ENCODE measurements around the gene MMAA. TPM values are rescaled to one million over a fixed set of nuclear protein-coding genes. Genes with fewer than 3 reads are reported as not detected.

MMAA gene
- total RNA-seq, 2 donors from 2014 or later: 3.0 to 3.8 TPM

GRCh38 chr4:145589916-145590702 is 29.1 kb upstream of the MMAA start:
- H3K27me3 ChIP-seq (replicated peaks; ENCODE audit: insufficient read depth): no peaks in the 10 kb centered on the region
- H3K27ac ChIP-seq: no peak overlapping the region
- no peaks in the 10 kb centered on the region for H3K9me3 ChIP-seq
- no peaks in the 10 kb centered on the region for H3K4me1 ChIP-seq (ENCODE audit: control insufficient read depth in 1 of 2, low read depth in 2 of 2)
- no peak for TF ChIP-seq CTCF (IDR thresholded peaks at IDR 0.05)
- no peak for ATAC-seq (ENCODE audit: insufficient number of reproducible peaks, low FRiP score, low read depth)
- no peak overlapping the region for H3K4me3 ChIP-seq
- H3K36me3 ChIP-seq: no peaks in the 10 kb centered on the region
- DNase-seq (ENCODE audit: low spot score): no peak

GRCh38 chr4:145602129-145602760 is 16.9 kb upstream of the MMAA start:
- no peaks in the 10 kb centered on the region for H3K4me1 ChIP-seq (ENCODE audit: control insufficient read depth in 1 of 2, low read depth in 2 of 2)
- H3K27ac ChIP-seq: no peak overlapping the region
- no peaks in the 10 kb centered on the region for H3K36me3 ChIP-seq
- ATAC-seq (ENCODE audit: insufficient number of reproducible peaks, low FRiP score, low read depth) (no peak), DNase-seq (ENCODE audit: low spot score) (no peak)
- TF ChIP-seq CTCF (IDR thresholded peaks at IDR 0.05): no peak
- H3K4me3 ChIP-seq: no peak overlapping the region
- H3K27me3 ChIP-seq (replicated peaks; ENCODE audit: insufficient read depth): no peaks in the 10 kb centered on the region
- H3K9me3 ChIP-seq: peaks cover 12% of the 10 kb centered on the region

- ATAC-seq (ENCODE audit: insufficient number of reproducible peaks, low FRiP score, low read depth): no peak
- Histone ChIP-seq H3K36me3 (no peaks in the 10 kb centered on the region), H3K9me3 (peaks cover 12% of the 10 kb centered on the region), H3K4me1 (ENCODE audit: control insufficient read depth in 1 of 2, low read depth in 2 of 2) (no peaks in the 10 kb centered on the region), H3K4me3 (no peak overlapping the region), H3K27me3 (replicated peaks; ENCODE audit: insufficient read depth) (no peaks in the 10 kb centered on the region), H3K27ac (no peak overlapping the region)
- no peak for TF ChIP-seq CTCF (IDR thresholded peaks at IDR 0.05)
- no peak for DNase-seq (ENCODE audit: low spot score)
These were observed 13.2 kb upstream of the MMAA start for GRCh38 chr4:145605941-145606340.

- no peak for ATAC-seq (ENCODE audit: insufficient number of reproducible peaks, low FRiP score, low read depth)
- DNase-seq (ENCODE audit: low spot score): peak; percentile 26
- Histone ChIP-seq H3K4me1 (ENCODE audit: control insufficient read depth in 1 of 2, low read depth in 2 of 2) (no peaks in the 10 kb centered on the region), H3K27ac (no peak overlapping the region), H3K4me3 (no peak overlapping the region), H3K9me3 (peaks cover 12% of the 10 kb centered on the region), H3K36me3 (no peaks in the 10 kb centered on the region), H3K27me3 (replicated peaks; ENCODE audit: insufficient read depth) (no peaks in the 10 kb centered on the region)
- TF ChIP-seq CTCF (IDR thresholded peaks at IDR 0.05): peak; percentile 70
These were observed 9.4 kb upstream of the MMAA start for GRCh38 chr4:145609481-145610427.

All from thoracic aorta (tissue), 2 donors.